Panc1 (cell line): ENCODE data around the gene ALDH3A1. TPM values are rescaled to one million over a fixed set of nuclear protein-coding genes. Genes with fewer than 3 reads are reported as not detected.

Experiments used
- ATAC-seq: fragments of 200-7000 bp; cut with Tn5 transposase; 2 replicates; pipeline ENCODE4 v1.9.1; 2020; ENCODE audit warnings: mild to moderate bottlenecking, moderate library complexity
- BruUV-seq: library from RNA; stranded (reverse); fragments of 400-500 nt; replicated peaks from 2 replicates; lab custom pipeline; 2021; lab: Mats Ljungman, UMichigan
- CTCF ChIA-PET: fragments of 300-600 bp; sonication (Branson Sonifier 250); formaldehyde crosslinking; loops from one replicate; lab custom pipeline; 2022; ENCODE audit warnings: antibody characterized with exemption; lab: Charles Lee
- POLR2A ChIA-PET: fragments of 300-600 bp; sonication (Branson Sonifier 250); formaldehyde crosslinking; loops from one replicate; lab custom pipeline; 2022; ENCODE audit warnings: antibody characterized with exemption; lab: Charles Lee
- DNase-seq: peaks from one replicate; pipeline ENCODE4 v3.0.0-alpha.2; 2010; ENCODE audit warnings: low read depth, low spot score
- H3K27ac ChIP-seq: 2 replicates; pipeline ENCODE4 v1.5.1; 2011; ENCODE audit warnings: mild to moderate bottlenecking, low read length, inconsistent platforms
- H3K27me3 ChIP-seq: fragments of 200-500 bp; sonication (Bioruptor generic); 2 replicates; pipeline ENCODE4 v1.6.0; 2014; ENCODE audit warnings: low read length, inconsistent platforms; ENCODE audit not compliant: control insufficient read depth, insufficient read depth
- H3K36me3 ChIP-seq: fragments of 200-500 bp; sonication (Bioruptor generic); 2 replicates; pipeline ENCODE4 v1.5.1; 2014; ENCODE audit warnings: inconsistent platforms, mild to moderate bottlenecking, low read length, moderate library complexity; ENCODE audit not compliant: control insufficient read depth, insufficient read depth
- H3K4me1 ChIP-seq: 2 replicates; pipeline ENCODE4 v1.5.1; 2011; ENCODE audit warnings: inconsistent platforms, mild to moderate bottlenecking, low read length, moderate library complexity; ENCODE audit not compliant: control insufficient read depth, insufficient read depth
- H3K4me3 ChIP-seq, 2 experiments: 2 replicates each; pipeline ENCODE4 v1.5.1; 2011 to 2012; ENCODE audit warnings: low read depth in 2 of 2, low read length in 2 of 2, mild to moderate bottlenecking in 2 of 2, inconsistent platforms in 1 of 2, moderate library complexity in 1 of 2
- H3K9me3 ChIP-seq: fragments of 200-500 bp; sonication (Bioruptor generic); 2 replicates; pipeline ENCODE4 v1.5.1; 2014; ENCODE audit warnings: low read depth, mild to moderate bottlenecking, inconsistent platforms, low read length, moderate library complexity; ENCODE audit not compliant: control insufficient read depth, insufficient read depth
- CTCF ChIP-seq: fragments of 450-650 bp; IDR thresholded peaks from 2 replicates; pipeline ENCODE4 v1.5.1; 2017; ENCODE audit warnings: mild to moderate bottlenecking
- POLR2AphosphoS5 ChIP-seq: IDR thresholded peaks from 2 replicates; pipeline ENCODE4 v1.6.1; 2012; ENCODE audit warnings: mild to moderate bottlenecking, low read depth, low read length, moderate library complexity
- REST ChIP-seq, 2 experiments: IDR thresholded peaks; 2 replicates each; pipeline ENCODE4 v1.6.1; 2011 to 2012; ENCODE audit warnings: low read depth in 2 of 2, control low read depth in 1 of 2, low read length in 1 of 2, mild to moderate bottlenecking in 1 of 2, moderate library complexity in 1 of 2; ENCODE audit not compliant: insufficient read depth in 1 of 2
- SIN3A ChIP-seq: IDR thresholded peaks from 2 replicates; pipeline ENCODE4 v1.6.1; 2012; ENCODE audit warnings: low read depth, mild to moderate bottlenecking, low read length, moderate library complexity, borderline replicate concordance; ENCODE audit not compliant: insufficient read depth
- TCF7L2 ChIP-seq: IDR thresholded peaks from 2 replicates; pipeline ENCODE4 v1.6.1; 2011; ENCODE audit warnings: mild to moderate bottlenecking, low read depth, low read length, inconsistent platforms
- in situ Hi-C: cut with HindIII; loops from 2 replicates; pipeline ENCODE4 v1.10.0; 2016; ENCODE audit warnings: low sequenced_read_pairs, low pct_unique_long_range_greater_than_20kb
- intact Hi-C: fragments of 100-400 bp; cut with micrococcal nuclease; formaldehyde crosslinking; loops from one replicate; pipeline ENCODE4 v1.10.0; 2022; ENCODE audit not compliant: unreplicated experiment
- total RNA-seq: library from RNA; stranded (reverse); gene quantifications from one replicate; pipeline ENCODE4 v1.2.1, GENCODE V29; 2021; ENCODE audit not compliant: unreplicated experiment

Gene ALDH3A1
- total RNA-seq, 1 experiment from 2014 or later: 0.21 TPM

GRCh38 chr17:19707728-19708221 lies 40.3 kb downstream of the ALDH3A1 start:
- no peaks in the 10 kb centered on the region for H3K27me3 ChIP-seq
- no peak for DNase-seq
- BruUV-seq: no TSS peak
- no peaks in the 10 kb centered on the region for H3K9me3 ChIP-seq
- H3K36me3 ChIP-seq: no peaks in the 10 kb centered on the region
- CTCF ChIA-PET: no interaction called here
- no peak overlapping the region for H3K4me3 ChIP-seq
- intact Hi-C loops (no loop called here), in situ Hi-C loops (no loop called here)
- TF ChIP-seq CTCF (no peak), POLR2AphosphoS5 (no peak), TCF7L2 (no peak), REST (IDR thresholded peaks at IDR 0.05; ENCODE audit: insufficient read depth in 1 of 2, low read depth in 2 of 2, low read length in 1 of 2) (no peak), SIN3A (no peak)
- ATAC-seq: no peak
- POLR2A ChIA-PET: no interaction called here
- no peak overlapping the region for H3K27ac ChIP-seq
- H3K4me1 ChIP-seq: no peaks in the 10 kb centered on the region

GRCh38 chr17:19706791-19707727 lies 41.0 kb downstream of the ALDH3A1 start:
- TF ChIP-seq SIN3A (no peak), POLR2AphosphoS5 (no peak), TCF7L2 (no peak), REST (IDR thresholded peaks at IDR 0.05; ENCODE audit: insufficient read depth in 1 of 2, low read depth in 2 of 2, low read length in 1 of 2) (no peak), CTCF (no peak)
- no peak for ATAC-seq
- Histone ChIP-seq H3K27me3 (no peaks in the 10 kb centered on the region), H3K4me1 (no peaks in the 10 kb centered on the region), H3K9me3 (no peaks in the 10 kb centered on the region), H3K4me3 (no peak overlapping the region), H3K36me3 (no peaks in the 10 kb centered on the region), H3K27ac (no peak overlapping the region)
- no TSS peak for BruUV-seq
- in situ Hi-C loops (no loop called here), intact Hi-C loops (no loop called here)
- ChIA-PET POLR2A (no interaction called here), CTCF (no interaction called here)
- no peak for DNase-seq
